Memory B cell (primary cell): Measurements from ENCODE around the gene DDTL.
"Not testable (repeated sequence)": the region's sequence is repeated elsewhere in the genome, so short reads cannot be mapped to it uniquely, and the experiment has no call there.

Experiments used
- ATAC-seq: fragments of 150-1000 bp; cut with Tn5 transposase; 2 replicates; pipeline ENCODE4 v1.10.0; 2021; ENCODE audit warnings: low read depth, mild to moderate bottlenecking, moderate library complexity
- DNase-seq, 2 donors: peaks; one replicate each; pipeline ENCODE4 v3.0.0; 2022; ENCODE audit warnings: low spot score in 2 of 2
- H3K27ac Mint-ChIP-seq: one replicate; pipeline ENCODE4 v1.8.0; 2022; ENCODE audit warnings: mild to moderate bottlenecking, moderate library complexity, mixed read lengths
- H3K27me3 Mint-ChIP-seq: one replicate; pipeline ENCODE4 v1.8.0; 2022; ENCODE audit warnings: mixed read lengths
- H3K36me3 Mint-ChIP-seq: one replicate; pipeline ENCODE4 v1.8.0; 2022; ENCODE audit warnings: mild to moderate bottlenecking, mixed read lengths
- H3K4me1 Mint-ChIP-seq: one replicate; pipeline ENCODE4 v1.8.0; 2022; ENCODE audit warnings: mixed read lengths
- H3K4me3 Mint-ChIP-seq: one replicate; pipeline ENCODE4 v1.8.0; 2022; ENCODE audit warnings: mild to moderate bottlenecking, moderate library complexity, mixed read lengths
- H3K9me3 Mint-ChIP-seq: one replicate; pipeline ENCODE4 v1.8.0; 2022; ENCODE audit warnings: mixed read lengths

DDTL gene

DNA sequence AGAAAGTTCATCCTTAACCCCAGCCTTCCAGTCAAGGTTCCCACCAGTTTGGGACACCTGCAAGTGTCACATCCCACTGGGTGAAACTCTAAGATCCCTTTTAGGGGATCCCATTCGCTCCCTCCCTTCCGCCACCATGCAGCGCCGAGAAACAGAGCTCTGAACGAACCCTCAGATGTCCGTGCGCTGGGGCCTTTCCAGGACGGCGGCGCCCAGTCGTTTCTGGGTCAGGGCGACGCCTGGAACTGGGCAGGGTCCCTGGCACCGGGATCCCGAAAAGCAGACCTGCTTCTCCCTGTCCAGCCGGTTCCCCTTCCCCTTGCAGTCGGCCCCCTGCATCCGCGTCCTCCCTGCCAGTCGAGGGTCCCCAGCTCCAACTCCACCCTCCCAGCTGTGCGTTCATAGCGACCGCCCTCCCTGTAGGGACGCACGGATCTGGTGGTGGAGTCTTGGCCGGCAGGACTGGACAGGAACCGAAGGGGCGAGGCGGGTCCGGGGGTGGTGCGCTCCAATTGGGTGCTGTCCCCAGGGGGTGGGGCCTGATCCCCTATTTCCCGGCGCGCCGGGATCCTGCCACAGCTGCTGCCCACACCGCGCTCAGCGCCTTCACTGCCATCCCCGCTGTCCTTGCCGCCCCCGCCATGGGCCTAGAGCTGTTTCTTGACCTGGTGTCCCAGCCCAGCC lies 13.0 kb downstream of the DDTL start, which contains the start of gene GSTT2:
GSTT2 (plus strand) TSS at position 578 of the 684 bp plus-strand sequence.
- H3K27me3 Mint-ChIP-seq, H3K4me3 Mint-ChIP-seq, ATAC-seq, H3K36me3 Mint-ChIP-seq, DNase-seq, H3K4me1 Mint-ChIP-seq, H3K9me3 Mint-ChIP-seq, H3K27ac Mint-ChIP-seq: not testable (repeated sequence)

GRCh38 chr22:23980567-23980966 lies 13.9 kb downstream of the DDTL start:
- not testable (repeated sequence) for DNase-seq, H3K4me1 Mint-ChIP-seq, H3K9me3 Mint-ChIP-seq, H3K27ac Mint-ChIP-seq, ATAC-seq, H3K36me3 Mint-ChIP-seq, H3K4me3 Mint-ChIP-seq, H3K27me3 Mint-ChIP-seq

DNA sequence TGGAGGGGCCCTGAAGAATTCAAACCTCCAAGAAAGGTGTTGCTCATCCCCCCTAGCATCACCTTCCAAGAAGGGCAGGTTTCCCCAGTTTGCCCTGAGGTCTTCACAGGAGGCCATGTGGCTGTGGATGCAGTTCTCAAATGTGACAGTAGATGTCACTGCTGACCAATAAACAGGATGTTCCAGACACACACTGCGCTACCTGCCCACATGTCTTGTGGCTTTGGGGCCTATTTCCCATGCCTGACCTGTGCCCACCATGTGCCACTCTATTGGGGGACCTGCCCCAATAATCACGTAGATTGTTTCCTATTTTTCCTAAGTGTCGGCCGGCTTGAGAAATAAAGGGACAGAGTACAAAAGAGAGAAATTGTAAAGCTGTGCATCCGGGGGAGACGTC lies 17.7 kb downstream of the DDTL start:
- peak in 1 of 2 donors; percentile 62 for DNase-seq
- ATAC-seq: peak; percentile 74
- Mint-ChIP-seq H3K36me3 (no peaks in the 10 kb centered on the region), H3K4me1 (peaks cover 2% of the 10 kb centered on the region), H3K4me3 (no peak overlapping the region), H3K27ac (no peak overlapping the region), H3K9me3 (no peaks in the 10 kb centered on the region), H3K27me3 (peaks cover 1% of the 10 kb centered on the region)

GRCh38 chr22:23986089-23986488 lies 19.4 kb downstream of the DDTL start:
- ATAC-seq, H3K36me3 Mint-ChIP-seq, H3K27me3 Mint-ChIP-seq, H3K4me3 Mint-ChIP-seq, H3K4me1 Mint-ChIP-seq, H3K27ac Mint-ChIP-seq, DNase-seq, H3K9me3 Mint-ChIP-seq: not testable (repeated sequence)

DNA sequence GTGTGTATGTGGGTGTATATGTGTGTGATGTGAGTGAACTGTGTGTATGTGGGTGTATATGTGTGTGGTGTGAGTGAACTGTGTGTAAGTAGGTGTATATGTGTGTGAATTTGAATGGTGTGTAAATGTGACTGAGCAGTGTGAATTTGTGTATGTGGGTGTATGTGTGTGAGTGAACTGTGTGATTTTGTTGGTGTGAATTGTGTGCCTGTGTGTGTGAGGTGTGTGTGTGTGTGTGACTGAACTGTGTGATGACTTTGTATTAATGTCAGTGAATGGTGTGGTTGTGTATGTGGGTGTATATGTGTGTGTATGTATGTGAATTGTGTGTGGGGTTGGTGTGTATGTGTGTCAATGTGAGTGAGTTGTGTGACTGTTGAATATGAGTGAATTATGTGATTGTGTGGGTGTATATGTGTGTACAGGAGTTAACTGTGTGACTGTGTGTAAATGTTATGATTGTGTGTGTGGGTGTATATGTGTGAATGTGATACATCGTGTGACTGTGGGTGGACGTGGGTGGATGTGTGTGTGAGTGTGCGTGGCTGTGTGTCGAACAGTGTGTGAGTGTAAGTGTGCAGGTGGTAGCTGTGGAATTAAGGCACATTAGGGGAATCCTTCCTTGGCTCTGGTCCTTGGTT lies 20.0 kb downstream of the DDTL start:
- DNase-seq, H3K9me3 Mint-ChIP-seq, H3K27ac Mint-ChIP-seq, H3K27me3 Mint-ChIP-seq, H3K4me3 Mint-ChIP-seq, ATAC-seq, H3K4me1 Mint-ChIP-seq, H3K36me3 Mint-ChIP-seq: not testable (repeated sequence)

GRCh38 chr22:23989583-23990244 lies 23.0 kb downstream of the DDTL start:
- DNase-seq, H3K4me3 Mint-ChIP-seq, H3K27me3 Mint-ChIP-seq: not testable (repeated sequence)

DNA sequence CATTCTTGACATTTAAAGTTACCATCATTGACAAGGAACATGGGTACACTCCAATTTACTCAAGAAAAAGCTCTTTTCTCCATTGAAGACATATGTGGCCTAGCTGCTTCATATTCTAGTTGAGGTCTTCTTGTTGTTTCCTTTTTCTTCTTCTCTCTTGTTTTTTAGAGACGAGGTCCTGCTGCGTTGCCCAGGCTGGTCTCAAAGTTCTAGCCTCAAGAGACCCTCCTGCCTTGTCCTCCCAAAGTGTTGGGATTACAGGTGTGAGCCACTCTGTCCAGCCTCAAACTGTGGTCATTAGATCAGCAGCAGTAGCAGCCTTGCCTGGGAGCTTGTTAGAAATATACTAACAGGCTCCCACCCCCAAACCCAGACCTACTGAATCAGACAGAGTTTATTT lies 26.4 kb downstream of the DDTL start:
- H3K4me1 Mint-ChIP-seq, DNase-seq, H3K9me3 Mint-ChIP-seq, ATAC-seq, H3K27me3 Mint-ChIP-seq, H3K36me3 Mint-ChIP-seq, H3K4me3 Mint-ChIP-seq: not testable (repeated sequence)
- peak overlapping the region; percentile 33 for H3K27ac Mint-ChIP-seq

More at GRCh38 chr22:23989583-23990244, 23.0 kb downstream of the DDTL start:
- H3K27ac Mint-ChIP-seq, H3K36me3 Mint-ChIP-seq, H3K4me1 Mint-ChIP-seq, H3K9me3 Mint-ChIP-seq, ATAC-seq: not testable (repeated sequence)

DNA sequence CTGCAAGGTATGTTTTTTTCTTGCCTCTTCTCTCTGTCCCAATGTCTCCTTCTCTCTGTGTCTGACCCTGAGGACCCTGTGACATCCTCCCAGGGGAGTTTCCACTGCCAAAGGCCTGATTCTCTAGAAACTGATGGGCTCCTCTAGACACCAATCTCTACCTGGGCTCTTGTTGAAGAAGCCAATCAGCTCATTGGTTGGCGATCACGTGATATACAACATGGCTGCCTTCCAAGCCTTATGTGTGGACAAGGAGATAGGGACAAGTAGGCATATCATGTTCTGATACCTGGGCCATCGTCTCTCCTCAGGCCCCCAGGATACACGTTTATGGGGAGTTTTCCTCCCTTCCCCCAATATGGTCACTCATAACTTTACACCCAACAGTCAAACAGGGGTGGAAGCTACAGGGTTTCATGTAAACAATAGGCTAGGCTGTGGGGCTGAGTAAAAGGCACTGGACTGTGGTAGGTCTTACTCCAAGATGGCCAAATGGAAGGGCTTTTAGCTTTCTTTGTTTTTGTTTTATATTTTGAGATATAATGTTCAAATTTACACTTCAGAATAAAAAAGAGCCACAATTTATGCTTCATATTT lies 27.0 kb downstream of the DDTL start:
- not testable (repeated sequence) for H3K4me1 Mint-ChIP-seq, DNase-seq, H3K36me3 Mint-ChIP-seq, H3K27ac Mint-ChIP-seq, H3K4me3 Mint-ChIP-seq, H3K27me3 Mint-ChIP-seq, H3K9me3 Mint-ChIP-seq, ATAC-seq

GRCh38 chr22:23997092-23997491 lies 30.4 kb downstream of the DDTL start:
- Mint-ChIP-seq H3K36me3 (no peaks in the 10 kb centered on the region), H3K9me3 (no peaks in the 10 kb centered on the region), H3K27ac (no peak overlapping the region), H3K4me1 (peaks cover 3% of the 10 kb centered on the region), H3K4me3 (no peak overlapping the region), H3K27me3 (peaks cover 4% of the 10 kb centered on the region)
- ATAC-seq (no peak), DNase-seq (no peak)

GRCh38 chr22:23999779-24000178 lies 33.1 kb downstream of the DDTL start:
- not testable (repeated sequence) for H3K4me3 Mint-ChIP-seq, H3K27me3 Mint-ChIP-seq, H3K27ac Mint-ChIP-seq, DNase-seq, H3K4me1 Mint-ChIP-seq, H3K9me3 Mint-ChIP-seq, H3K36me3 Mint-ChIP-seq, ATAC-seq

GRCh38 chr22:24001314-24001713 lies 34.6 kb downstream of the DDTL start:
- Mint-ChIP-seq H3K4me3 (no peak overlapping the region), H3K27ac (no peak overlapping the region), H3K4me1 (peaks cover 2% of the 10 kb centered on the region), H3K27me3 (peaks cover 8% of the 10 kb centered on the region), H3K36me3 (no peaks in the 10 kb centered on the region), H3K9me3 (no peaks in the 10 kb centered on the region)
- ATAC-seq: no peak
- DNase-seq: no peak

- no peaks in the 10 kb centered on the region for H3K4me1 Mint-ChIP-seq
- ATAC-seq: no peak
- H3K9me3 Mint-ChIP-seq: no peaks in the 10 kb centered on the region
- H3K36me3 Mint-ChIP-seq: no peaks in the 10 kb centered on the region
- DNase-seq: no peak
- no peak overlapping the region for H3K4me3 Mint-ChIP-seq
- no peak overlapping the region for H3K27ac Mint-ChIP-seq
- H3K27me3 Mint-ChIP-seq: peaks cover 8% of the 10 kb centered on the region
These were observed 35.6 kb downstream of the DDTL start for GRCh38 chr22:24002272-24002671.

DNA sequence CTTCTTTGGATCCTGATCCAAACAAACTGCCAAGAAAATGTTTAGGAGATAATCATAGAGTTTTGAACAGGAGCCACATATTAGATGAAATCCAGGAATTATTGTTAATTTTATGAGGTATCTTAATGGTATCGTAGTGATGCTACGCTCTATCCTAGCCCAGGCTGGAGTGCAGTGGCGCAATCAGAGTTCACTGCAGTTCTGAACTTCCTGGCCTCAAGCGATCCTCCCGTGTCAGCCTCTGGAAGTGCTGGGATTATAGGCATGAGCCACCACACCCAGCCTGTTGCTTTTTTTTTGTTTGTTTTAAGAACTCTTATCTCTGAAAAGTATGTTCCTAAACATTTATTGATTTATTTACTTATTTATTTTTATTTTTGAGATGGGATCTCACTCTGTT lies 36.2 kb downstream of the DDTL start:
- Mint-ChIP-seq H3K27ac (no peak overlapping the region), H3K27me3 (peaks cover 8% of the 10 kb centered on the region), H3K36me3 (no peaks in the 10 kb centered on the region), H3K4me3 (no peak overlapping the region), H3K4me1 (no peaks in the 10 kb centered on the region), H3K9me3 (no peaks in the 10 kb centered on the region)
- DNase-seq: no peak
- no peak for ATAC-seq

DNA sequence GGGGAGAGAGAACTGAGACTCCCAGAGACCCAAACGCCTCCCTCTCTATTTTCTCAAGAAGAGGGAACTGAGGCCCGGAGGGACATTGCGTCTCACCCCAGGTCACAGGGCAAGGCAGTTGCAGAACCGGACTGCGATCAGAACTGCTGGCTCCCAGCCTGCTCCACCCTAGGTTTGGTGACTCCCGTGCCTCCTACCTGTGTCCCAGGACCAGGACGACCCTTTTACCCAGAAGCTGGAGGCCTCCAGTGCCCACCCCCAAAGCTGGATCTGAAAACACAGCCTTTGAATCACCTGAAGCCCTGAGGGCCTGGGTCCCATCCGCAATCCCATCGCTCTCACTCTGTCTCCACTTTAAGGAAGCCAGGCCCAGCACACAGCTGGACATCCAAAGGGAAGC lies 37.2 kb downstream of the DDTL start:
- Mint-ChIP-seq H3K9me3 (no peaks in the 10 kb centered on the region), H3K4me1 (no peaks in the 10 kb centered on the region), H3K27me3 (peaks cover 8% of the 10 kb centered on the region), H3K27ac (no peak overlapping the region), H3K4me3 (no peak overlapping the region), H3K36me3 (no peaks in the 10 kb centered on the region)
- ATAC-seq (no peak), DNase-seq (no peak)
